Natural killer cell (primary cell): ENCODE results near the gene TBCB. TPM values are rescaled to one million over a fixed set of nuclear protein-coding genes. Genes with fewer than 3 reads are reported as not detected.

Experiments
- ATAC-seq, 3 donors: fragments of 150-1000 bp in 2 of 3; fragments of 200-7000 bp in 1 of 3; cut with Tn5 transposase; 1 replicate in 1 of 3; 2 replicates in 2 of 3; pipeline ENCODE4 v1.10.0; 2021; ENCODE audit warnings: mild to moderate bottlenecking in 2 of 3, moderate library complexity in 2 of 3
- DNase-seq, 2 donors: peaks; one replicate each; pipeline versions ENCODE4 v3.0.0 to v3.0.0-alpha.2; 2013 to 2021; ENCODE audit warnings: mixed read lengths in 1 of 2
- H3K27ac ChIP-seq: one replicate; pipeline ENCODE4 v1.5.1; 2013; ENCODE audit warnings: mild to moderate bottlenecking, low read length
- H3K27me3 ChIP-seq: one replicate; pipeline ENCODE4 v1.6.1; 2013; ENCODE audit warnings: low read length; ENCODE audit not compliant: control insufficient read depth, insufficient read depth
- H3K36me3 ChIP-seq: one replicate; pipeline ENCODE4 v1.6.1; 2013; ENCODE audit warnings: low read length; ENCODE audit not compliant: control insufficient read depth, insufficient read depth
- H3K4me1 ChIP-seq: one replicate; pipeline ENCODE4 v1.6.1; 2013; ENCODE audit warnings: low read length; ENCODE audit not compliant: control insufficient read depth, insufficient read depth
- H3K4me3 ChIP-seq: one replicate; pipeline ENCODE4 v1.5.1; 2013; ENCODE audit warnings: low read length
- H3K9me3 ChIP-seq: one replicate; pipeline ENCODE4 v1.6.1; 2013; ENCODE audit warnings: low read length; ENCODE audit not compliant: control insufficient read depth, insufficient read depth
- H3K27ac Mint-ChIP-seq, 2 donors: one replicate each; pipeline ENCODE4 v1.8.0; 2022; ENCODE audit warnings: mild to moderate bottlenecking in 2 of 2, mixed read lengths in 2 of 2, moderate library complexity in 1 of 2
- H3K27me3 Mint-ChIP-seq, 2 donors: one replicate each; pipeline ENCODE4 v1.8.0; 2022; ENCODE audit warnings: low read depth in 2 of 2, mixed read lengths in 2 of 2
- H3K36me3 Mint-ChIP-seq: one replicate; pipeline ENCODE4 v1.8.0; 2022; ENCODE audit warnings: mixed read lengths
- H3K4me1 Mint-ChIP-seq, 2 donors: one replicate each; pipeline ENCODE4 v1.8.0; 2022; ENCODE audit warnings: mixed read lengths in 2 of 2
- H3K4me3 Mint-ChIP-seq: one replicate; pipeline ENCODE4 v1.8.0; 2022; ENCODE audit warnings: mild to moderate bottlenecking, moderate library complexity, mixed read lengths
- H3K9me3 Mint-ChIP-seq, 2 donors: one replicate each; pipeline ENCODE4 v1.8.0; 2022; ENCODE audit warnings: mixed read lengths in 2 of 2
- WGBS: methylation state at CpG from one replicate; pipeline ENCODE4 v1.1.7; 2013; ENCODE audit warnings: missing lambda C conversion rate; ENCODE audit not compliant: insufficient coverage; 5-methylcytosine and 5-hydroxymethylcytosine counted together
- intact Hi-C: fragments of 100-400 bp; cut with micrococcal nuclease; formaldehyde crosslinking; loops from one replicate; pipeline ENCODE4 v1.14.2; 2022
- total RNA-seq, 4 donors: library from RNA; stranded (reverse); fragments of 120-200 nt in 1 of 4; gene quantifications; one replicate each; pipeline versions ENCODE4 v1.2.3 to v1.2.4, GENCODE V29; 2013 to 2022
- TF ChIP-seq, protein P1 (sequence below): fragments of 200-600 bp; IDR thresholded peaks from one replicate; pipeline ENCODE4 v1.8.0; 2022; ENCODE audit warnings: antibody characterized with exemption

The TBCB gene
- total RNA-seq, 3 donors from 2014 or later (not counting 1 experiment from before 2014, with no cell fraction given): 153 to 180 (median 175) TPM

GRCh38 chr19:36106991-36107390 is 8.3 kb upstream of the TBCB start:
- intact Hi-C loops: no loop called here
- no peaks in the 10 kb centered on the region for H3K4me1 Mint-ChIP-seq
- 96% methylated on average over 5 of the region's 5 CpGs for WGBS

GRCh38 chr19:36108684-36109083 is 6.6 kb upstream of the TBCB start:
- Mint-ChIP-seq H3K27me3 (no peaks in the 10 kb centered on the region), H3K9me3 (no peaks in the 10 kb centered on the region), H3K27ac (no peak overlapping the region), H3K36me3 (no peaks in the 10 kb centered on the region), H3K4me3 (no peak overlapping the region), H3K4me1 (peaks cover 9 to 10% of the 10 kb centered on the region in 2 donors)
- Histone ChIP-seq H3K4me1 (peaks cover 7% of the 10 kb centered on the region), H3K27ac (no peak overlapping the region), H3K4me3 (no peak overlapping the region), H3K27me3 (no peaks in the 10 kb centered on the region), H3K36me3 (peaks cover 14% of the 10 kb centered on the region), H3K9me3 (no peaks in the 10 kb centered on the region)
- DNase-seq: no peak
- ATAC-seq: no peak
- TF ChIP-seq, protein P1, sequence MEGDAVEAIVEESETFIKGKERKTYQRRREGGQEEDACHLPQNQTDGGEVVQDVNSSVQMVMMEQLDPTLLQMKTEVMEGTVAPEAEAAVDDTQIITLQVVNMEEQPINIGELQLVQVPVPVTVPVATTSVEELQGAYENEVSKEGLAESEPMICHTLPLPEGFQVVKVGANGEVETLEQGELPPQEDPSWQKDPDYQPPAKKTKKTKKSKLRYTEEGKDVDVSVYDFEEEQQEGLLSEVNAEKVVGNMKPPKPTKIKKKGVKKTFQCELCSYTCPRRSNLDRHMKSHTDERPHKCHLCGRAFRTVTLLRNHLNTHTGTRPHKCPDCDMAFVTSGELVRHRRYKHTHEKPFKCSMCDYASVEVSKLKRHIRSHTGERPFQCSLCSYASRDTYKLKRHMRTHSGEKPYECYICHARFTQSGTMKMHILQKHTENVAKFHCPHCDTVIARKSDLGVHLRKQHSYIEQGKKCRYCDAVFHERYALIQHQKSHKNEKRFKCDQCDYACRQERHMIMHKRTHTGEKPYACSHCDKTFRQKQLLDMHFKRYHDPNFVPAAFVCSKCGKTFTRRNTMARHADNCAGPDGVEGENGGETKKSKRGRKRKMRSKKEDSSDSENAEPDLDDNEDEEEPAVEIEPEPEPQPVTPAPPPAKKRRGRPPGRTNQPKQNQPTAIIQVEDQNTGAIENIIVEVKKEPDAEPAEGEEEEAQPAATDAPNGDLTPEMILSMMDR: no peak
- WGBS: 100% methylated on average over 3 of the region's 3 CpGs
- intact Hi-C loops: no loop called here

More at GRCh38 chr19:36106991-36107390, 8.3 kb upstream of the TBCB start:
- Histone ChIP-seq H3K36me3 (peaks cover 4% of the 10 kb centered on the region), H3K9me3 (no peaks in the 10 kb centered on the region), H3K4me3 (no peak overlapping the region), H3K4me1 (no peaks in the 10 kb centered on the region), H3K27me3 (no peaks in the 10 kb centered on the region), H3K27ac (no peak overlapping the region)
- no peak for DNase-seq
- Mint-ChIP-seq H3K27me3 (no peaks in the 10 kb centered on the region), H3K9me3 (no peaks in the 10 kb centered on the region), H3K36me3 (no peaks in the 10 kb centered on the region), H3K4me3 (no peak overlapping the region), H3K27ac (no peak overlapping the region)
- ATAC-seq: no peak
- TF ChIP-seq, protein P1: no peak

GRCh38 chr19:36110487-36111199 is 4.6 kb upstream of the TBCB start, which contains the start of gene OVOL3:
Gene OVOL3 (plus strand): TSS chr19:36111143. CDS start chr19:36111203, 60 bp downstream.
- Histone ChIP-seq H3K27me3 (no peaks in the 10 kb centered on the region), H3K36me3 (peaks cover 14% of the 10 kb centered on the region), H3K27ac (no peak within 1 kb of the TSS), H3K9me3 (no peaks in the 10 kb centered on the region), H3K4me1 (peaks cover 17% of the 10 kb centered on the region), H3K4me3 (no peak within 1 kb of the TSS)
- ATAC-seq (no peak), DNase-seq (no peak)
- peak within 1 kb of the TSS in 1 of 2 donors; percentile 16 for H3K27ac Mint-ChIP-seq
- H3K4me1 Mint-ChIP-seq: peaks cover 18 to 29% of the 10 kb centered on the region in 2 donors
- peak within 1 kb of the TSS; percentile 58 for H3K4me3 Mint-ChIP-seq
- TF ChIP-seq, protein P1: no peak
- H3K36me3 Mint-ChIP-seq: no peaks in the 10 kb centered on the region
- no peaks in the 10 kb centered on the region for H3K9me3 Mint-ChIP-seq
- intact Hi-C loops: loop anchor here (10.0 kb wide), 1 partner anchor 116 kb away; the partner anchor contains the start of gene SDHAF1
- no peaks in the 10 kb centered on the region for H3K27me3 Mint-ChIP-seq
- WGBS: 86% methylated on average over 1 of the region's 1 CpG
